Neural progenitor cell (in vitro differentiated cells): Measurements from ENCODE around the gene ANKS4B. TPM values are rescaled to one million over a fixed set of nuclear protein-coding genes. Genes with fewer than 3 reads are reported as not detected.

Source experiments
- DNase-seq: peaks from one replicate; pipeline ENCODE4 v3.0.0-alpha.2; 2016; ENCODE audit warnings: low spot score
- H2AFZ ChIP-seq: fragments of 200-600 bp; sonication (generic); replicated peaks from 2 replicates; pipeline ENCODE4 v1.6.1; 2016; ENCODE audit warnings: antibody characterized with exemption
- H3F3A ChIP-seq: fragments of 200-600 bp; sonication (generic); 2 replicates; pipeline ENCODE4 v1.6.1; 2016; ENCODE audit warnings: antibody characterized with exemption, low read depth
- H3K27ac ChIP-seq: fragments of 200-600 bp; sonication (generic); 2 replicates; pipeline ENCODE4 v1.5.1; 2016; ENCODE audit warnings: mild to moderate bottlenecking
- H3K27me3 ChIP-seq: fragments of 200-600 bp; sonication (generic); 2 replicates; pipeline ENCODE4 v1.6.1; 2016; ENCODE audit warnings: mild to moderate bottlenecking, moderate library complexity
- H3K36me3 ChIP-seq: fragments of 200-600 bp; sonication (generic); 2 replicates; pipeline ENCODE4 v1.5.1; 2016
- H3K4me1 ChIP-seq: fragments of 200-600 bp; sonication (generic); 2 replicates; pipeline ENCODE4 v1.6.1; 2016; ENCODE audit warnings: mixed run types
- H3K4me2 ChIP-seq: fragments of 200-600 bp; sonication (generic); 2 replicates; pipeline ENCODE4 v1.6.1; 2016
- H3K4me3 ChIP-seq: fragments of 200-600 bp; sonication (generic); 2 replicates; pipeline ENCODE4 v1.5.1; 2016
- H3K79me2 ChIP-seq: fragments of 200-600 bp; sonication (generic); 2 replicates; pipeline ENCODE4 v1.6.1; 2016; ENCODE audit warnings: low read depth
- H3K9ac ChIP-seq: fragments of 200-600 bp; sonication (generic); 2 replicates; pipeline ENCODE4 v1.6.1; 2016
- H3K9me3 ChIP-seq: fragments of 200-600 bp; sonication (generic); 2 replicates; pipeline ENCODE4 v1.5.1; 2016; ENCODE audit warnings: low read depth
- H4K20me1 ChIP-seq: fragments of 200-600 bp; sonication (generic); 2 replicates; pipeline ENCODE4 v1.6.1; 2016; ENCODE audit warnings: low read depth
- H3K27ac Mint-ChIP-seq: 3 replicates; pipeline ENCODE4 v1.8.0; 2021; ENCODE audit warnings: mixed read lengths
- H3K27me3 Mint-ChIP-seq: 2 replicates; pipeline ENCODE4 v1.8.0; 2022; ENCODE audit warnings: low read depth, mild to moderate bottlenecking, inconsistent platforms, moderate library complexity, mixed read lengths; ENCODE audit not compliant: insufficient read depth
- H3K36me3 Mint-ChIP-seq: 3 replicates; pipeline ENCODE4 v1.8.0; 2021; ENCODE audit warnings: mixed read lengths
- H3K4me1 Mint-ChIP-seq: 3 replicates; pipeline ENCODE4 v1.8.0; 2021; ENCODE audit warnings: mixed read lengths
- H3K4me3 Mint-ChIP-seq: 3 replicates; pipeline ENCODE4 v1.8.0; 2021; ENCODE audit warnings: mild to moderate bottlenecking, moderate library complexity, mixed read lengths
- H3K9me3 Mint-ChIP-seq: 3 replicates; pipeline ENCODE4 v1.8.0; 2020; ENCODE audit warnings: mixed read lengths
- CTCF ChIP-seq: fragments of 200-600 bp; sonication (generic); IDR thresholded peaks from 2 replicates; pipeline ENCODE4 v1.5.1; 2017; ENCODE audit warnings: antibody characterized with exemption, mild to moderate bottlenecking
- EZH2 ChIP-seq: fragments of 200-600 bp; sonication (generic); IDR thresholded peaks from 2 replicates; pipeline ENCODE4 v1.6.1; 2017; ENCODE audit warnings: antibody characterized with exemption, mild to moderate bottlenecking, moderate library complexity
- EZH2phosphoT487 ChIP-seq: fragments of 200-600 bp; sonication (generic); IDR thresholded peaks from 2 replicates; pipeline ENCODE4 v1.6.1; 2017; ENCODE audit warnings: antibody characterized with exemption
- total RNA-seq: library from RNA; depleted of rRNA; stranded (reverse); fragments of >200 nt; gene quantifications from 2 replicates; pipeline ENCODE4 v1.2.3, GENCODE V29; 2015; ENCODE audit warnings: low replicate concordance

ANKS4B gene
- total RNA-seq, 1 donor from 2014 or later, result not detected

GRCh38 chr16:21277927-21278706 lies 44.6 kb downstream of the ANKS4B start, which contains the start of gene CRYM:
TSS of gene CRYM (minus strand) at chr16:21278290. CDS start at chr16:21278251, 39 bp downstream.
- peaks cover 10% of the 10 kb centered on the region for H3K4me1 ChIP-seq
- Mint-ChIP-seq H3K4me1 (peaks cover 7% of the 10 kb centered on the region), H3K9me3 (no peaks in the 10 kb centered on the region), H3K36me3 (no peaks in the 10 kb centered on the region), H3K4me3 (peak within 1 kb of the TSS; percentile 84), H3K27me3 (peaks cover 42% of the 10 kb centered on the region), H3K27ac (no peak within 1 kb of the TSS)
- peak within 1 kb of the TSS; percentile 62 for H3K4me3 ChIP-seq
- H3F3A ChIP-seq, result peaks cover 11% of the 10 kb centered on the region
- DNase-seq, result peak; percentile 88
- H3K9ac ChIP-seq, result no peak within 1 kb of the TSS
- peaks cover 74% of the 10 kb centered on the region for H3K27me3 ChIP-seq
- TF ChIP-seq EZH2 (peak; percentile 57), EZH2phosphoT487 (no peak), CTCF (peak; percentile 87)
- no peaks in the 10 kb centered on the region for H3K9me3 ChIP-seq
- no peaks in the 10 kb centered on the region for H3K79me2 ChIP-seq
- no peak within 1 kb of the TSS for H3K27ac ChIP-seq
- no peaks in the 10 kb centered on the region for H4K20me1 ChIP-seq
- H2AFZ ChIP-seq, result peak within 1 kb of the TSS; percentile 99
- peak within 1 kb of the TSS; percentile 90 for H3K4me2 ChIP-seq
- H3K36me3 ChIP-seq, result no peaks in the 10 kb centered on the region

- Histone ChIP-seq H4K20me1 (no peaks in the 10 kb centered on the region), H3K4me3 (no peak overlapping the region), H3K27ac (no peak overlapping the region), H3K79me2 (no peaks in the 10 kb centered on the region), H3K36me3 (no peaks in the 10 kb centered on the region), H3K4me2 (no peak overlapping the region), H3K27me3 (peaks cover 75% of the 10 kb centered on the region), H3K4me1 (no peaks in the 10 kb centered on the region), H3F3A (peaks cover 19% of the 10 kb centered on the region), H2AFZ (no peak overlapping the region), H3K9ac (no peak overlapping the region), H3K9me3 (no peaks in the 10 kb centered on the region)
- H3K36me3 Mint-ChIP-seq, result no peaks in the 10 kb centered on the region
- H3K27ac Mint-ChIP-seq, result no peak overlapping the region
- TF ChIP-seq EZH2 (no peak), EZH2phosphoT487 (no peak), CTCF (no peak)
- H3K4me3 Mint-ChIP-seq, result no peak overlapping the region
- DNase-seq, result no peak
- peaks cover 47% of the 10 kb centered on the region for H3K27me3 Mint-ChIP-seq
- peaks cover 2% of the 10 kb centered on the region for H3K4me1 Mint-ChIP-seq
- no peaks in the 10 kb centered on the region for H3K9me3 Mint-ChIP-seq
Measured at GRCh38 chr16:21279501-21279900, 46.0 kb downstream of the ANKS4B start.

DNA sequence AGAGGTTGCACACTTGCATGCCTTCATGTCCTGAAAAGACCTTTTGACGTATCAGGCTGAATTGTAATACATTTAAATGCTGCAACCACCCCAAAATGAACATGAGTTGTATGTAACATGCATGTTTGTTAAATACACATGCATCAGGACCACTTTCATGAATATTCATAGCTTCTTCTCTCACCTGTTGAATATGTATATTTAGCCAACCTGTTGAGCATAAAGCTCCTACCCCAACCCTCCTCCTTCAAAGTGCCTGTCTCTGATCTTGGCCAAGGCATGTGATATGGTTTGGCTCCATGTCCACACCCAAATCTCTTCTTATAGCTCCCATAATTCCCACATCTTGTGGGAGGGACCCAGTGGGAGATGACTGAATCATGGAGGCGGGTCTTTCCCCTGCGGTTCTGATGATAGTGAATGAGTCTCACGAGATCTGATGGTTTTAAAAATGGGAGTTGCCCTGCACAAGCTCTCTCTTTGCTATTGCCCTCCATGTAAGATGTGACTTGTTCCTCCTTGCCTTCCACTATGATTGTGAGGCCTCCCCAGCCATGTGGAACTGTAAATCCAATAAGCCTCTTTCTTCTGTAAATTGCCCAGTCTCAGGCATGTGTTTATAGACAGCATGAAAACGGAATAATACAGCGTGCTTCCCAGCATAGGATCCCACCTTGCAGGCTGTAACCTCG lies 48.3 kb downstream of the ANKS4B start:
- Histone ChIP-seq H3K9me3 (no peaks in the 10 kb centered on the region), H3K9ac (no peak overlapping the region), H3K4me1 (no peaks in the 10 kb centered on the region), H3F3A (peaks cover 24% of the 10 kb centered on the region), H3K36me3 (no peaks in the 10 kb centered on the region), H2AFZ (no peak overlapping the region), H3K4me3 (no peak overlapping the region), H3K27ac (no peak overlapping the region), H3K4me2 (no peak overlapping the region), H3K79me2 (no peaks in the 10 kb centered on the region), H3K27me3 (peaks cover 66% of the 10 kb centered on the region), H4K20me1 (no peaks in the 10 kb centered on the region)
- Mint-ChIP-seq H3K9me3 (peaks cover 5% of the 10 kb centered on the region), H3K27ac (no peak overlapping the region), H3K27me3 (peaks cover 38% of the 10 kb centered on the region), H3K4me3 (no peak overlapping the region), H3K36me3 (no peaks in the 10 kb centered on the region), H3K4me1 (peaks cover 3% of the 10 kb centered on the region)
- TF ChIP-seq CTCF, result no peak
- no peak for TF ChIP-seq EZH2phosphoT487
- no peak for TF ChIP-seq EZH2
- DNase-seq, result no peak
